ENCODE measurements around the gene TRIM9.

The TRIM9 gene

DNA sequence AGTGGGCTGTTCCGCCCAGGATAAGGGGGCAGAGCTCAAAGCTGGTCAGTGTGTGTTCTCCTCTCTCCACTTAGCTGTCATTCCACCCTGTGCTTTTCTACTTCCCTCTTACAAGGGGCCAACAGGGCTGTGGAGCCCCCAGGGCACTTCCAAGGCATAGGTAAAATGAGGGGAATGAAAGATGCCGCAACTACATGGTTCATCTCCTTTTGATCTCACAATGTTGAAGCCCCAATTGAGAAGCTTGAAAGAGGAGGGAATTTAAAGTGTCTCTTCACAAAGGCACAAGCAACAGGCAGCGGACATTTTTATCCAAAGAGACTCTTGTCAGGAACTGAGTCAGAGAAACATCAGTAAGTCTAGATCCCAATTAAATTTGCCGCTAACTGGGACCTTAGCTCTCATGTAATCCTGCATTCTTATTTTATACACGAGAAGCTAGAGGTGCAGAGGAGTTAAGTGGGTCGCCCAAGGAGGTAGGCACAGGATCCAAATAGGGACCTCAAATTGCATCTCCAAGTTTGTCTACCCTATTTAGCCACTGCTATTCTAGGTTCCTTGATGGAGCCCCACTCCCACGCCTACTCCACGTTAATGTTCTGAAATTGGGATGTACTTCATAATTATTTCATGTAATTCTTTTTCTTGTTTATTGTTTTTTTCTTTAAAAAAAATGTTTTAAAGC, 20.1 kb downstream of the TRIM9 start:
- Histone ChIP-seq H3K27ac (no peak overlapping the region), H3K4me3 (no peak overlapping the region)
- DNase-seq (ENCODE audit: low spot score): no peak
- TF ChIP-seq, protein P1, sequence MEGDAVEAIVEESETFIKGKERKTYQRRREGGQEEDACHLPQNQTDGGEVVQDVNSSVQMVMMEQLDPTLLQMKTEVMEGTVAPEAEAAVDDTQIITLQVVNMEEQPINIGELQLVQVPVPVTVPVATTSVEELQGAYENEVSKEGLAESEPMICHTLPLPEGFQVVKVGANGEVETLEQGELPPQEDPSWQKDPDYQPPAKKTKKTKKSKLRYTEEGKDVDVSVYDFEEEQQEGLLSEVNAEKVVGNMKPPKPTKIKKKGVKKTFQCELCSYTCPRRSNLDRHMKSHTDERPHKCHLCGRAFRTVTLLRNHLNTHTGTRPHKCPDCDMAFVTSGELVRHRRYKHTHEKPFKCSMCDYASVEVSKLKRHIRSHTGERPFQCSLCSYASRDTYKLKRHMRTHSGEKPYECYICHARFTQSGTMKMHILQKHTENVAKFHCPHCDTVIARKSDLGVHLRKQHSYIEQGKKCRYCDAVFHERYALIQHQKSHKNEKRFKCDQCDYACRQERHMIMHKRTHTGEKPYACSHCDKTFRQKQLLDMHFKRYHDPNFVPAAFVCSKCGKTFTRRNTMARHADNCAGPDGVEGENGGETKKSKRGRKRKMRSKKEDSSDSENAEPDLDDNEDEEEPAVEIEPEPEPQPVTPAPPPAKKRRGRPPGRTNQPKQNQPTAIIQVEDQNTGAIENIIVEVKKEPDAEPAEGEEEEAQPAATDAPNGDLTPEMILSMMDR (IDR thresholded peaks at IDR 0.05): no peak

DNA sequence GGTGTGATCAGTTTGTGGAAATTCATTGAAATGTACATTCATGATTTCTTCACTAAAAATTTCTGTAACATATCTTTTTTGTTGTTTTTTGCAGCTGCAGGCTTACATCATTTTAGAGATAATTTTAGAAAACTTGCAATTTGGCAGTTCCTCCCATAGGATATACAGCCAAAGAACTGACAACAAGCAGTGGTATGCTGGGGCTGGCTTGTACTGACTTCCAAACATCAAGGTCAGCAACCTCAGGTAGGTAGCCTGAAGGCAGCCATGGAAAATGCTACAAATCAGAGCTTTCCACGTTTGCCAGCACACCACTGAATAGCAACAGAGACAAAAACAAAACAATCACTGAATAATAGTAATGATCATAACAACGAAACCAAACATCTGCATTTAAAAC, 21.2 kb downstream of the TRIM9 start:
- H3K27ac ChIP-seq: no peak overlapping the region
- DNase-seq (ENCODE audit: low spot score): no peak

DNA sequence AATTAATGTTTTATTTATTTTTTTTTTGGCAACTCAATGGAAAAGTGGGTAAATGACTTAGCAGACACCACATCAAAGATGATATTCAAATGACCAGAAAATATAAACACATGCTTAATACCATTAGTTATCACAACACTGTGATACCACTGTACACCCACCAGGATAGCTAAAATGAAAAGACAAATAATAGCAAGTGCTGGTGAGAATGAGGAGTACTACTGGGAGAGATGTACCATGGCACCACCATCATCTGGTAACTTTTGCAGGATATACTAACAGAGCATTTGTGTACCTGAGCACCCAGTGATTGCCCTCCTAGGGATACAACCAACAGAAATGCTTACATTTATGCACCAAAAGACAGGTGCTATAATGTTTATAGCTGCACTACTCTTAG, 21.9 kb downstream of the TRIM9 start:
- TF ChIP-seq, protein P1 (IDR thresholded peaks at IDR 0.05): no peak
- no peak overlapping the region for H3K27ac ChIP-seq
- H3K4me3 ChIP-seq: no peak overlapping the region
- DNase-seq (ENCODE audit: low spot score): no peak

More for the DNA sequence above, 21.2 kb downstream of the TRIM9 start:
- TF ChIP-seq, protein P1 (IDR thresholded peaks at IDR 0.05): no peak
- no peak overlapping the region for H3K4me3 ChIP-seq

DNA sequence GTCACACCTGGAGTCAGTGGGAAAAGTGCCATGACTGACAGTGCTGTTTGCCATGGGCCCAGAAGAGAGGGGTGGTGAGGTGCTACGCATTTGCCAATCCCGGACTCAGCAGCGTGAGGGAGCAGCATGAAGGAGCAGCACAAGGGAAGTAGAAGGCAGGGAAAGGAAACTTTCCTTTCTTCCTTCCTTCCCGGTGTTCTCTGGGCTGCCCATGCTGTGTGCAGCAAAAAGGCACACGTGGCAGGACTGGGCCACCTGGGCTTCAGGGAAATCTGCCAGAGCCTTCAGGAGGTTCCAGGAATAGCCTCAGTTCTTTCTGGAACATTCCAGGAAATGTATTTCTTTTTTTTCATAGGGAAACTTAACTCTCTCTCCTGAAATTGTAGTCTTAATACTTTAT, 23.0 kb downstream of the TRIM9 start:
- TF ChIP-seq, protein P1 (IDR thresholded peaks at IDR 0.05): no peak
- H3K27ac ChIP-seq: no peak overlapping the region
- DNase-seq (ENCODE audit: low spot score): no peak
- H3K4me3 ChIP-seq: no peak overlapping the region

DNA sequence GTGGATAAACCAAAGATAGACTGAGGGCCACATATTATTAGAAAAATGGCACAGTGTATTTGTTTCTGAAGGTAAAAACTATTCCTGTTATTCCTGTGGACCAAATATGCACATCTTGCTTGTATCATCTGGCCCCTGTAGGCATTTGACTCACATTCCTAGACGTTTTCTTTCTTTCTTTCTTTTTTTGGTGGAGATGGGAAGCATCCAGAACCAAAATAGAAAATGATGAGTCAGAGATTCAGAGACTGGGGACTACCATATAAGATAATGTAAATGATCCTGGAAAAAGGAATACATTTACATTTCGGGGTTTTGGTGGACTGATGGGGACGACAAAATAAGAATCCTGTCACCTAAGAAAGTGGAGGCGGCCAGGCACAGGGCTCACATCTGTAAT, 24.2 kb downstream of the TRIM9 start:
- no peak for DNase-seq (ENCODE audit: low spot score)
- TF ChIP-seq, protein P1 (IDR thresholded peaks at IDR 0.05): no peak
- H3K27ac ChIP-seq: no peak overlapping the region
- no peak overlapping the region for H3K4me3 ChIP-seq

DNA sequence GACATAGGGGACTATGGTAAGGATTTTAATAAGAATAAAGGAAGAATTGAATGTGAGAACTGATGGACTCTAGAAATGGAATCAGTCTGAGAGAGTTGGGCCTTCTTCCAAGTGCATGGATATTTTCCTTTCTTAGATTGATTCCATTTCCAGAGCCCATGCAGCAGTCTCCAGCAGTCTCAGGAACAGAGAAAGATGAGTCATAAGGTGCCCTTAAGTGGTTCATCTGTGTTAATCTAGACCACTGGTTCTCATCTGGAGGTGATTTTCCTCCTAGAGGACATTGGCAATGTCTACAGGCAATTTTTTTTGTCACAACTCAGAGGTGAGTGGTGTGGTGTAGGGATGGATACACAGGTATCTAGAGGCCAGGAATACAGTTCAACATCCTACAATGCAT, 25.9 kb downstream of the TRIM9 start:
- TF ChIP-seq, protein P1 (IDR thresholded peaks at IDR 0.05): no peak
- DNase-seq (ENCODE audit: low spot score): no peak
- Histone ChIP-seq H3K27ac (no peak overlapping the region), H3K4me3 (no peak overlapping the region)

DNA sequence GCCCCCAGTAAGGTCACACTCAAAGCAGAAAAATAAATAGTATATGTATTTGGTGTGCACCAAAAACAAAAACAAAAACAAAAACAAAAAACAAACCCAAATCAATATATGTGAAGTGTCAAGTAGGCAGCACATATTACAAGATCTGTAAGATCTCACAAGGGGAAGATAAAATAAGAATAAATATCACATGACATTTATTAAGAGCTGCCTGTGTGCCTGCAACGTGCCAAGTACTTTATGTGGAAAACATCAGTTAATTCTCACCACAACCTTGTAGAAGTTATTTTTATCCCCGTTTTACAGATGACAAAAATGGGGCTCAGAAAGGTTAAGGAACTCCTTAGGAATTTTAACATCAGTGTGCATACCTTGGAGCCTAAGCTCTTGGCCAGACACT, 26.6 kb downstream of the TRIM9 start:
- Histone ChIP-seq H3K27ac (no peak overlapping the region), H3K4me3 (no peak overlapping the region)
- TF ChIP-seq, protein P1 (IDR thresholded peaks at IDR 0.05): no peak
- DNase-seq (ENCODE audit: low spot score): no peak
